SK-N-SH (cell line): Measurements from ENCODE around the gene KRT27. TPM values are rescaled to one million over a fixed set of nuclear protein-coding genes. Genes with fewer than 3 reads are reported as not detected.

Experiments used
- CTCF ChIA-PET: fragments of 300-600, 350-600 bp; formaldehyde crosslinking; extraction: SDS; loops from one replicate; lab custom pipeline; 2021; lab: Yijun Ruan, JAX
- POLR2A ChIA-PET: fragments of 350-600 bp; sonication (Branson Sonifier 250); formaldehyde crosslinking; extraction: SDS; loops from one replicate; lab custom pipeline; 2020; ENCODE audit warnings: antibody characterized with exemption, inconsistent platforms; lab: Yijun Ruan, JAX
- DNase-seq: peaks from one replicate; pipeline ENCODE4 v3.0.0; 2012
- H2AFZ ChIP-seq: fragments of 200-600 bp; sonication (generic); 2 replicates; pipeline ENCODE4 v1.8.1; 2016; ENCODE audit warnings: antibody characterized with exemption, mild to moderate bottlenecking, low read depth
- H3F3A ChIP-seq: fragments of 200-600 bp; sonication (generic); replicated peaks from 2 replicates; pipeline ENCODE3; 2016; ENCODE audit warnings: antibody characterized with exemption, mild to moderate bottlenecking; ENCODE audit not compliant: insufficient read depth
- H3K27ac ChIP-seq, 2 experiments: fragments of 200-500 bp in 1 of 2; fragments of 200-600 bp in 1 of 2; sonication (Bioruptor generic) in 1 of 2; sonication (generic), shearing (Covaris generic) in 1 of 2; 2 replicates each; pipeline versions ENCODE4 v1.5.1 to v1.6.1; 2014 to 2016; ENCODE audit warnings: low read depth in 2 of 2, inconsistent platforms in 1 of 2, low read length in 1 of 2, mild to moderate bottlenecking in 1 of 2, mixed read lengths in 1 of 2
- H3K27me3 ChIP-seq: fragments of 200-600 bp; sonication (generic), shearing (Covaris generic); 2 replicates; pipeline ENCODE4 v1.6.1; 2016; ENCODE audit warnings: mixed run types; ENCODE audit not compliant: insufficient read depth
- H3K36me3 ChIP-seq, 2 experiments: fragments of 200-500 bp in 1 of 2; fragments of 200-600 bp in 1 of 2; sonication (Bioruptor generic) in 1 of 2; sonication (generic) in 1 of 2; replicated peaks in 1 of 2; 2 replicates each; pipeline versions ENCODE3 to v1.5.1; 2014 to 2016; ENCODE audit warnings: low read length in 1 of 2, mild to moderate bottlenecking in 1 of 2; ENCODE audit not compliant: insufficient read depth in 2 of 2, control insufficient read depth in 1 of 2
- H3K4me1 ChIP-seq, 2 experiments: fragments of 200-500 bp in 1 of 2; fragments of 200-600 bp in 1 of 2; sonication (Bioruptor generic) in 1 of 2; sonication (generic), shearing (Covaris generic) in 1 of 2; 2 replicates each; pipeline versions ENCODE4 v1.5.1 to v1.6.1; 2014 to 2016; ENCODE audit warnings: low read depth in 1 of 2, low read length in 1 of 2, mixed run types in 1 of 2; ENCODE audit not compliant: insufficient read depth in 2 of 2, control insufficient read depth in 1 of 2
- H3K4me2 ChIP-seq: fragments of 200-600 bp; sonication (generic), shearing (Covaris generic); 2 replicates; pipeline ENCODE4 v1.6.1; 2017; ENCODE audit warnings: mixed run types
- H3K4me3 ChIP-seq, 2 experiments: fragments of 200-500 bp in 1 of 2; fragments of 200-600 bp in 1 of 2; sonication (Bioruptor generic) in 1 of 2; sonication (generic), shearing (Covaris generic) in 1 of 2; 2 replicates each; pipeline versions ENCODE4 v1.5.1 to v1.8.1; 2014 to 2016; ENCODE audit warnings: low read depth in 2 of 2, inconsistent platforms in 1 of 2, low read length in 1 of 2, mild to moderate bottlenecking in 1 of 2, mixed read lengths in 1 of 2, moderate library complexity in 1 of 2
- H3K79me2 ChIP-seq: fragments of 200-600 bp; sonication (generic); 2 replicates; pipeline ENCODE4 v1.8.1; 2017; ENCODE audit warnings: mild to moderate bottlenecking; ENCODE audit not compliant: insufficient read depth
- H3K9ac ChIP-seq: fragments of 200-600 bp; sonication (generic); 2 replicates; pipeline ENCODE4 v1.6.1; 2017; ENCODE audit warnings: mixed run types
- H3K9me2 ChIP-seq: fragments of 200-600 bp; sonication (generic); 2 replicates; pipeline ENCODE4 v1.6.1; 2017; ENCODE audit warnings: mixed run types
- H3K9me3 ChIP-seq: fragments of 200-600 bp; sonication (generic); 2 replicates; pipeline ENCODE4 v1.6.1; 2017; ENCODE audit warnings: mixed run types, mild to moderate bottlenecking, moderate library complexity
- H4K20me1 ChIP-seq: fragments of 200-600 bp; sonication (generic); 2 replicates; pipeline ENCODE4 v1.6.1; 2017; ENCODE audit warnings: mild to moderate bottlenecking, mixed run types; ENCODE audit not compliant: insufficient read depth
- ELF1 ChIP-seq: IDR thresholded peaks from 2 replicates; pipeline ENCODE4 v1.4.0; 2012
- EP300 ChIP-seq, 2 experiments: IDR thresholded peaks; 2 replicates each; pipeline versions ENCODE4 v1.4.0 to v1.6.1; 2012; ENCODE audit warnings: borderline replicate concordance in 1 of 2, low read depth in 1 of 2, low read length in 1 of 2
- FOXM1 ChIP-seq: IDR thresholded peaks from 2 replicates; pipeline ENCODE4 v1.4.0; 2012; ENCODE audit warnings: low read depth, mild to moderate bottlenecking
- GATA2 ChIP-seq: sonication (generic); formaldehyde crosslinking; IDR thresholded peaks from 2 replicates; pipeline ENCODE4 v1.5.0; 2020; ENCODE audit warnings: mild to moderate bottlenecking, missing genetic modification reagents
- MXI1 ChIP-seq: IDR thresholded peaks from 2 replicates; pipeline ENCODE4 v1.6.1; 2012; ENCODE audit warnings: mild to moderate bottlenecking, low read depth, low read length, improper control_type of control experiment
- NRF1 ChIP-seq: IDR thresholded peaks from 2 replicates; pipeline ENCODE4 v1.6.1; 2012; ENCODE audit warnings: low read depth, mild to moderate bottlenecking, low read length
- RCOR1 ChIP-seq: fragments of 150-350 bp; IDR thresholded peaks from 2 replicates; pipeline ENCODE4 v1.6.1; 2017; ENCODE audit warnings: antibody characterized with exemption, low read length
- TEAD4 ChIP-seq: IDR thresholded peaks from 2 replicates; pipeline ENCODE4 v1.4.0; 2012; ENCODE audit warnings: mild to moderate bottlenecking, borderline replicate concordance; ENCODE audit not compliant: insufficient read depth
- WGBS: methylation state at CpG from one replicate; pipeline ENCODE4 v1.1.6; 2017; ENCODE audit warnings: low lambda C conversion rate; 5-methylcytosine and 5-hydroxymethylcytosine counted together
- polyA plus RNA-seq, 3 experiments: library from polyadenylated mRNA; depleted of rRNA; stranded (reverse); fragments of >200 nt; gene quantifications; 2 replicates each; pipeline ENCODE4 v1.2.3, GENCODE V29; 2012
- TF ChIP-seq, protein P1 (sequence below): fragments of 150-350 bp; IDR thresholded peaks from 2 replicates; pipeline ENCODE4 v1.6.1; 2017; ENCODE audit warnings: antibody characterized with exemption, low read length, low read depth, borderline replicate concordance
- TF ChIP-seq, protein P2 (sequence below): IDR thresholded peaks from 2 replicates; pipeline ENCODE4 v1.6.1; 2012; ENCODE audit warnings: mild to moderate bottlenecking, low read depth, low read length, moderate library complexity
- TF ChIP-seq, protein P3 (sequence below): IDR thresholded peaks from 2 replicates; pipeline ENCODE4; 2012
- TF ChIP-seq, protein P4 (sequence below): IDR thresholded peaks from 2 replicates; pipeline ENCODE4 v1.4.0; 2012; ENCODE audit warnings: low read depth, borderline replicate concordance

KRT27 gene
- polyA plus RNA-seq, 1 of the 3 experiments (the other 2 are of a cell fraction) = not detected

DNA sequence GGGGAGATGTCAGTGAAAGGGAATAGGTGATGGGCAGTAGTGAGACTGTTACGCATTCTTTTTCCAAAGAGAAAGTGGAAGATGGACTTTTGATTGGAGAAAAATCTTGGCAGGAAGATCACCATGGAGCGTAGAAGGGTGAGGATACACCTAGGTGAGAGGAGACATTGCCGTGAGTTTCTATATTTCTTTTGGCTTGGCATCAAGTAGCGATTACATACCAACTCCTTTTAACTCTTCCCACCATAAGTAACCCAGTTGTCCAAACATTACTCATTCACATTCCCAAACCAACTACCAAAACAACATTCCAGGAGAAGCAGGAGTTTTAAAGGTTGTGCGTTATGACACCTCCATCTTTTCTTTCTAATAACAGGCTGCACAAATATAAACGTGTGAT, 28.1 kb upstream of the KRT27 start (continued):
- TF ChIP-seq, protein P1, sequence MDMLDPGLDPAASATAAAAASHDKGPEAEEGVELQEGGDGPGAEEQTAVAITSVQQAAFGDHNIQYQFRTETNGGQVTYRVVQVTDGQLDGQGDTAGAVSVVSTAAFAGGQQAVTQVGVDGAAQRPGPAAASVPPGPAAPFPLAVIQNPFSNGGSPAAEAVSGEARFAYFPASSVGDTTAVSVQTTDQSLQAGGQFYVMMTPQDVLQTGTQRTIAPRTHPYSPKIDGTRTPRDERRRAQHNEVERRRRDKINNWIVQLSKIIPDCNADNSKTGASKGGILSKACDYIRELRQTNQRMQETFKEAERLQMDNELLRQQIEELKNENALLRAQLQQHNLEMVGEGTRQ = no peak

DNA sequence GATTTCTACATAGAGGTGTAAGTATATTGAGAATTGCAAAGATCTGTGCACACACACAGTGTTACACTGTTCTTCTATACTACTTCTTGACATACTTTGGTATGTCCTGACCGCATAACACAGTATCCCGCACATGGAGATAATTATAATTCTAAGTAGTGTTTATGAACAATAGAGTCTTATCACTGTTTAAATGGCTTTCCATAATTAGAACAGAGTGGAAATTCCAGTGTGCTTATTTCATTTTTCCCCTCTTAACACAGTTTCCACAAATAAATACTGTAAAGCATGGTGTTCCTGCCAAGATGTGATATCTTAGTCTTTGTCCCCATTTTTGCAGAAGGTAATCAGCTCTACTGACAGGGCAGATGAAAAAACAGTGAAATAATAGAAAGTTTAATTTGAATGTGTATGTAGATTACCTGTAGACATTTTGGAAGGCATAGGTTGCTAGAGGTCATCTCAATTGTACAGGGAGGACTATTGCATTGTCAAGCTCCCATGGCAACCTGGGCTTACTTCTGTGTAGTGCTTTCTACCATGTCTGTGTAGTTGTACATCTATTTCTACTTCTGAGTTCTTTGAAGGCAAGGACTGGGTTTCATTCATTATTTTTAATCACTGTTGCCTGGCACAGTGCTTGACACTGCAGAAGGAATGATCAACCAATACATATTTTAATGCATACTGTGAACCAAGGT, 27.5 kb upstream of the KRT27 start:
- no peaks in the 10 kb centered on the region for H3K9me3 ChIP-seq
- no peaks in the 10 kb centered on the region for H3K4me1 ChIP-seq
- no peak for DNase-seq
- H2AFZ ChIP-seq = no peak overlapping the region
- H3K9me2 ChIP-seq = no peaks in the 10 kb centered on the region
- 17% methylated on average over 2 of the region's 2 CpGs for WGBS
- H3K27ac ChIP-seq = no peak overlapping the region
- H3F3A ChIP-seq = no peaks in the 10 kb centered on the region
- TF ChIP-seq RCOR1 (no peak), GATA2 (CRISPR knock-in tag) (no peak), NRF1 (no peak), FOXM1 (no peak), ELF1 (no peak), MXI1 (no peak), EP300 (IDR thresholded peaks at IDR 0.05; ENCODE audit: borderline replicate concordance in 1 of 2, low read depth in 1 of 2, low read length in 1 of 2) (no peak), TEAD4 (no peak)
- TF ChIP-seq, protein P2, sequence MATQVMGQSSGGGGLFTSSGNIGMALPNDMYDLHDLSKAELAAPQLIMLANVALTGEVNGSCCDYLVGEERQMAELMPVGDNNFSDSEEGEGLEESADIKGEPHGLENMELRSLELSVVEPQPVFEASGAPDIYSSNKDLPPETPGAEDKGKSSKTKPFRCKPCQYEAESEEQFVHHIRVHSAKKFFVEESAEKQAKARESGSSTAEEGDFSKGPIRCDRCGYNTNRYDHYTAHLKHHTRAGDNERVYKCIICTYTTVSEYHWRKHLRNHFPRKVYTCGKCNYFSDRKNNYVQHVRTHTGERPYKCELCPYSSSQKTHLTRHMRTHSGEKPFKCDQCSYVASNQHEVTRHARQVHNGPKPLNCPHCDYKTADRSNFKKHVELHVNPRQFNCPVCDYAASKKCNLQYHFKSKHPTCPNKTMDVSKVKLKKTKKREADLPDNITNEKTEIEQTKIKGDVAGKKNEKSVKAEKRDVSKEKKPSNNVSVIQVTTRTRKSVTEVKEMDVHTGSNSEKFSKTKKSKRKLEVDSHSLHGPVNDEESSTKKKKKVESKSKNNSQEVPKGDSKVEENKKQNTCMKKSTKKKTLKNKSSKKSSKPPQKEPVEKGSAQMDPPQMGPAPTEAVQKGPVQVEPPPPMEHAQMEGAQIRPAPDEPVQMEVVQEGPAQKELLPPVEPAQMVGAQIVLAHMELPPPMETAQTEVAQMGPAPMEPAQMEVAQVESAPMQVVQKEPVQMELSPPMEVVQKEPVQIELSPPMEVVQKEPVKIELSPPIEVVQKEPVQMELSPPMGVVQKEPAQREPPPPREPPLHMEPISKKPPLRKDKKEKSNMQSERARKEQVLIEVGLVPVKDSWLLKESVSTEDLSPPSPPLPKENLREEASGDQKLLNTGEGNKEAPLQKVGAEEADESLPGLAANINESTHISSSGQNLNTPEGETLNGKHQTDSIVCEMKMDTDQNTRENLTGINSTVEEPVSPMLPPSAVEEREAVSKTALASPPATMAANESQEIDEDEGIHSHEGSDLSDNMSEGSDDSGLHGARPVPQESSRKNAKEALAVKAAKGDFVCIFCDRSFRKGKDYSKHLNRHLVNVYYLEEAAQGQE = no peak
- TF ChIP-seq, protein P3, sequence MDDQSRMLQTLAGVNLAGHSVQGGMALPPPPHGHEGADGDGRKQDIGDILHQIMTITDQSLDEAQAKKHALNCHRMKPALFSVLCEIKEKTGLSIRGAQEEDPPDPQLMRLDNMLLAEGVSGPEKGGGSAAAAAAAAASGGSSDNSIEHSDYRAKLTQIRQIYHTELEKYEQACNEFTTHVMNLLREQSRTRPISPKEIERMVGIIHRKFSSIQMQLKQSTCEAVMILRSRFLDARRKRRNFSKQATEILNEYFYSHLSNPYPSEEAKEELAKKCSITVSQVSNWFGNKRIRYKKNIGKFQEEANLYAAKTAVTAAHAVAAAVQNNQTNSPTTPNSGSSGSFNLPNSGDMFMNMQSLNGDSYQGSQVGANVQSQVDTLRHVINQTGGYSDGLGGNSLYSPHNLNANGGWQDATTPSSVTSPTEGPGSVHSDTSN = no peak
- TF ChIP-seq, protein P4, sequence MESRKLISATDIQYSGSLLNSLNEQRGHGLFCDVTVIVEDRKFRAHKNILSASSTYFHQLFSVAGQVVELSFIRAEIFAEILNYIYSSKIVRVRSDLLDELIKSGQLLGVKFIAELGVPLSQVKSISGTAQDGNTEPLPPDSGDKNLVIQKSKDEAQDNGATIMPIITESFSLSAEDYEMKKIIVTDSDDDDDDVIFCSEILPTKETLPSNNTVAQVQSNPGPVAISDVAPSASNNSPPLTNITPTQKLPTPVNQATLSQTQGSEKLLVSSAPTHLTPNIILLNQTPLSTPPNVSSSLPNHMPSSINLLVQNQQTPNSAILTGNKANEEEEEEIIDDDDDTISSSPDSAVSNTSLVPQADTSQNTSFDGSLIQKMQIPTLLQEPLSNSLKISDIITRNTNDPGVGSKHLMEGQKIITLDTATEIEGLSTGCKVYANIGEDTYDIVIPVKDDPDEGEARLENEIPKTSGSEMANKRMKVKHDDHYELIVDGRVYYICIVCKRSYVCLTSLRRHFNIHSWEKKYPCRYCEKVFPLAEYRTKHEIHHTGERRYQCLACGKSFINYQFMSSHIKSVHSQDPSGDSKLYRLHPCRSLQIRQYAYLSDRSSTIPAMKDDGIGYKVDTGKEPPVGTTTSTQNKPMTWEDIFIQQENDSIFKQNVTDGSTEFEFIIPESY = no peak
- POLR2A ChIA-PET = no interaction called here
- CTCF ChIA-PET = interaction anchor here (1.4 to 2.8 kb wide), 2 partner anchors 9 to 853 kb away, joined by 5 to 11 read pairs; no protein-coding TSS in a partner anchor
- H3K27me3 ChIP-seq = peaks cover 50% of the 10 kb centered on the region
- no peaks in the 10 kb centered on the region for H3K36me3 ChIP-seq
- no peaks in the 10 kb centered on the region for H3K79me2 ChIP-seq
- H3K4me2 ChIP-seq = no peak overlapping the region
- H3K4me3 ChIP-seq = no peak overlapping the region
- no peaks in the 10 kb centered on the region for H4K20me1 ChIP-seq
- no peak overlapping the region for H3K9ac ChIP-seq
